ENCODE measurements around the gene HADHA. TPM values are rescaled to one million over a fixed set of nuclear protein-coding genes. Genes with fewer than 3 reads are reported as not detected.
A peak's percentile ranks its signal among the peaks of the same experiment; 100 is the strongest.

Gene HADHA
- total RNA-seq, 2 experiments from 2014 or later = 108 to 110 TPM

GRCh38 chr2:26164641-26165211 lies 79.7 kb downstream of the HADHA start:
- H3K4me1 Mint-ChIP-seq = no peaks in the 10 kb centered on the region
- no peak overlapping the region for H3K4me3 Mint-ChIP-seq
- no peaks in the 10 kb centered on the region for H3K9me3 Mint-ChIP-seq
- ChIA-PET CTCF (interaction anchor here (0.7 kb wide), 1 partner anchor 174 kb away, joined by 3 read pairs; no protein-coding TSS in a partner anchor), POLR2A (no interaction called here)
- no peak for DNase-seq
- peaks cover 11% of the 10 kb centered on the region for H3K27me3 Mint-ChIP-seq
- no peak overlapping the region for H3K27ac Mint-ChIP-seq
- H3K36me3 Mint-ChIP-seq (ENCODE audit: low read depth) = no peaks in the 10 kb centered on the region

- ChIA-PET POLR2A (no interaction called here), CTCF (no interaction called here)
- Mint-ChIP-seq H3K27me3 (peaks cover 6% of the 10 kb centered on the region), H3K36me3 (ENCODE audit: low read depth) (no peaks in the 10 kb centered on the region), H3K4me3 (no peak overlapping the region), H3K9me3 (no peaks in the 10 kb centered on the region), H3K4me1 (no peaks in the 10 kb centered on the region), H3K27ac (no peak overlapping the region)
- no peak for DNase-seq
These were observed 80.2 kb downstream of the HADHA start for GRCh38 chr2:26164231-26164630.

GRCh38 chr2:26162963-26163362 lies 81.5 kb downstream of the HADHA start:
- Mint-ChIP-seq H3K9me3 (no peaks in the 10 kb centered on the region), H3K27me3 (peaks cover 5% of the 10 kb centered on the region), H3K4me3 (no peak overlapping the region), H3K36me3 (ENCODE audit: low read depth) (no peaks in the 10 kb centered on the region), H3K4me1 (no peaks in the 10 kb centered on the region), H3K27ac (no peak overlapping the region)
- DNase-seq = no peak
- POLR2A ChIA-PET = no interaction called here
- CTCF ChIA-PET = no interaction called here

GRCh38 chr2:26161926-26162325 lies 82.5 kb downstream of the HADHA start:
- no peaks in the 10 kb centered on the region for H3K4me1 Mint-ChIP-seq
- ChIA-PET POLR2A (no interaction called here), CTCF (no interaction called here)
- H3K9me3 Mint-ChIP-seq = no peaks in the 10 kb centered on the region
- no peak overlapping the region for H3K27ac Mint-ChIP-seq
- peak; percentile 5 for DNase-seq
- H3K27me3 Mint-ChIP-seq = peaks cover 4% of the 10 kb centered on the region
- no peaks in the 10 kb centered on the region for H3K36me3 Mint-ChIP-seq (ENCODE audit: low read depth)
- no peak overlapping the region for H3K4me3 Mint-ChIP-seq

- no peak for DNase-seq
- Mint-ChIP-seq H3K4me3 (no peak overlapping the region), H3K27ac (no peak overlapping the region), H3K4me1 (no peaks in the 10 kb centered on the region), H3K36me3 (ENCODE audit: low read depth) (no peaks in the 10 kb centered on the region), H3K9me3 (no peaks in the 10 kb centered on the region), H3K27me3 (peaks cover 13% of the 10 kb centered on the region)
- POLR2A ChIA-PET = no interaction called here
- CTCF ChIA-PET = no interaction called here
These were observed 86.9 kb downstream of the HADHA start for GRCh38 chr2:26157580-26157979.

GRCh38 chr2:26150243-26150642 lies 94.2 kb downstream of the HADHA start:
- H3K36me3 Mint-ChIP-seq (ENCODE audit: low read depth) = no peaks in the 10 kb centered on the region
- CTCF ChIA-PET = interaction anchor here (0.8 kb wide), 1 partner anchor 65 kb away, joined by 3 read pairs; no protein-coding TSS in a partner anchor

GRCh38 chr2:26148501-26148900 lies 95.9 kb downstream of the HADHA start:
- H3K27me3 Mint-ChIP-seq = peaks cover 27% of the 10 kb centered on the region
- H3K36me3 Mint-ChIP-seq (ENCODE audit: low read depth) = no peaks in the 10 kb centered on the region
- DNase-seq = no peak
- POLR2A ChIA-PET = no interaction called here
- no peak overlapping the region for H3K4me3 Mint-ChIP-seq
- H3K9me3 Mint-ChIP-seq = no peaks in the 10 kb centered on the region
- CTCF ChIA-PET = interaction anchor here (1.2 to 3.5 kb wide), 4 partner anchors 11 to 198 kb away, joined by 3 to 20 read pairs (median 6); no protein-coding TSS in a partner anchor
- no peak overlapping the region for H3K27ac Mint-ChIP-seq
- no peaks in the 10 kb centered on the region for H3K4me1 Mint-ChIP-seq

More at GRCh38 chr2:26150243-26150642, 94.2 kb downstream of the HADHA start:
- H3K9me3 Mint-ChIP-seq = no peaks in the 10 kb centered on the region
- H3K27me3 Mint-ChIP-seq = peaks cover 29% of the 10 kb centered on the region
- H3K4me3 Mint-ChIP-seq = no peak overlapping the region
- DNase-seq = no peak
- no peaks in the 10 kb centered on the region for H3K4me1 Mint-ChIP-seq
- H3K27ac Mint-ChIP-seq = no peak overlapping the region
- POLR2A ChIA-PET = no interaction called here

GRCh38 chr2:26144953-26145680 lies 99.3 kb downstream of the HADHA start:
- ChIA-PET CTCF (interaction anchor here (0.6 to 4.6 kb wide), 18 partner anchors 10 to 446 kb away, joined by 3 to 26 read pairs (median 6); partner anchors contain the start of gene RAB10), POLR2A (interaction anchor here (0.6 kb wide), 1 partner anchor 44 kb away, joined by 3 read pairs; no protein-coding TSS in a partner anchor)
- Mint-ChIP-seq H3K4me1 (no peaks in the 10 kb centered on the region), H3K36me3 (ENCODE audit: low read depth) (no peaks in the 10 kb centered on the region), H3K27ac (no peak overlapping the region), H3K9me3 (no peaks in the 10 kb centered on the region), H3K27me3 (peaks cover 10% of the 10 kb centered on the region), H3K4me3 (no peak overlapping the region)
- DNase-seq = peak; percentile 74

GRCh38 chr2:26144031-26144430 lies 100.4 kb downstream of the HADHA start:
- ChIA-PET POLR2A (no interaction called here), CTCF (interaction anchor here (0.9 to 4.6 kb wide), 9 partner anchors 17 to 445 kb away, joined by 3 to 26 read pairs (median 6); no protein-coding TSS in a partner anchor)
- no peak for DNase-seq
- no peaks in the 10 kb centered on the region for H3K4me1 Mint-ChIP-seq
- H3K9me3 Mint-ChIP-seq = no peaks in the 10 kb centered on the region
- no peak overlapping the region for H3K4me3 Mint-ChIP-seq
- peaks cover 4% of the 10 kb centered on the region for H3K27me3 Mint-ChIP-seq
- H3K27ac Mint-ChIP-seq = no peak overlapping the region
- no peaks in the 10 kb centered on the region for H3K36me3 Mint-ChIP-seq (ENCODE audit: low read depth)

- no peak overlapping the region for H3K4me3 Mint-ChIP-seq
- no peaks in the 10 kb centered on the region for H3K9me3 Mint-ChIP-seq
- H3K4me1 Mint-ChIP-seq = no peaks in the 10 kb centered on the region
- no peak for DNase-seq
- POLR2A ChIA-PET = no interaction called here
- CTCF ChIA-PET = interaction anchor here (0.6 to 1.5 kb wide), 3 partner anchors 147 to 190 kb away, joined by 3 to 4 read pairs (median 3); no protein-coding TSS in a partner anchor
- no peak overlapping the region for H3K27ac Mint-ChIP-seq
- peaks cover 7% of the 10 kb centered on the region for H3K36me3 Mint-ChIP-seq (ENCODE audit: low read depth)
- H3K27me3 Mint-ChIP-seq = no peaks in the 10 kb centered on the region
These were observed 103.2 kb downstream of the HADHA start for GRCh38 chr2:26141145-26141769.

Other genes starting within 250 kb of the HADHA start
- gene RAB10, start 210.5 kb downstream of the HADHA start, total RNA-seq = 100 to 1,000 TPM; 116 to 117 TPM
- 1 to 10 TPM; 1.6 to 3.5 TPM for gene GAREM2, start 71.5 kb downstream of the HADHA start, total RNA-seq
- gene HADHB, start 307 bp upstream of the HADHA start, total RNA-seq = 10 to 100 TPM; 71.4 to 72.6 TPM
- gene SELENOI, start 101.5 kb upstream of the HADHA start, total RNA-seq = 10 to 100 TPM; 22.9 to 31.4 TPM
- 1 to 10 TPM; 2.3 to 2.5 TPM for gene ADGRF3, start 102.2 kb upstream of the HADHA start, total RNA-seq
- not detected for gene DRC1, start 157.3 kb upstream of the HADHA start, total RNA-seq
- gene OTOF, start 233.5 kb upstream of the HADHA start, total RNA-seq = 10 to 100 TPM; 22.2 to 23.7 TPM

All from activated CD4-positive, alpha-beta memory T cell treated with anti-CD3 and anti-CD28 coated beads, Interleukin-2, amount 10 ng/mL, durations not matched to agents 7 days and 5 days (primary cell).